ENCODE data around the gene EFNA1.

DNA sequence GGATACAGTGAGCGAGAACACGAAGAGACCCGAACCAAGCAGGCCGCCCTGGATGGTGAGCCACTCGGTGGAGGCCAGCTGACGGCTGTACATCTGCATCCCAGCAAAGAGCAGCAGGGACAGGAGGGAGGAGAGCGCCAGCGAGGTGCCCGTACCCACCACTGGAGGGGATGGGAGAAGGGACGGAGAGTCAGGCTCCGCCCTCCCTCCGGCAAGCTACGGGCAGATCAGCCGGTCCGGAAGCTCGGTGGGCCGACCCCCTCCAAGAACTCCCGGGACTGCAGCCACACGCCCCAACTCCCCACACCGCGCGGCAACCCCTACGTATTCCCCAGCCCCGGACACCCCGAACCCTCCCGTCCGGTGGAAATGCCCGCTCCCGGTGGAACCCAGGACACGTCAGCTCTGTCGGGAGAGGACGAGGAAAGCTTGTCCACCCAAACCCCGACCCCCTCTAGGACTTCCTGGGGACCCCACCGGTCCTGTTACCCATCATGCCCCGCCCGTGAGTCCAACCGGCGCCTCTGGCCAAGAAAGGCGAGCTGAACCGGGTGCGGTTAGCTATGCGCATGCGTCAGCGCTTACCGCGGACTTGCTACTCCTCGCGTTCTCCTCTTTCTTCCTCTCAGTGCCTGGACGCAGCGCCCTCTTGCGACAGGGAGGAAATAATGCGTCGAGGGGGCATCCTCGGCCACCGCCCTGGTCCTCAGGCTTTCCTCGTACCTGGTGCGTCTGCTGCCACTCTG, 45.2 kb downstream of the EFNA1 start, which contains the start of gene KRTCAP2:
- TF ChIP-seq POLR2AphosphoS5 (IDR thresholded peaks at IDR 0.05; ENCODE audit: borderline replicate concordance, low read depth, low read length) (peak; percentile 94), EZH2 (IDR thresholded peaks at IDR 0.05) (no peak), FOXP2 (optimal IDR thresholded peaks at IDR 0.05; ENCODE audit: control extremely low read depth, extremely low read length, insufficient read depth) (no peak)

All from SK-N-MC (cell line).